ENCODE measurements around the gene GP1BA.
A peak's percentile ranks its signal among the peaks of the same experiment; 100 is the strongest.

GP1BA gene

DNA sequence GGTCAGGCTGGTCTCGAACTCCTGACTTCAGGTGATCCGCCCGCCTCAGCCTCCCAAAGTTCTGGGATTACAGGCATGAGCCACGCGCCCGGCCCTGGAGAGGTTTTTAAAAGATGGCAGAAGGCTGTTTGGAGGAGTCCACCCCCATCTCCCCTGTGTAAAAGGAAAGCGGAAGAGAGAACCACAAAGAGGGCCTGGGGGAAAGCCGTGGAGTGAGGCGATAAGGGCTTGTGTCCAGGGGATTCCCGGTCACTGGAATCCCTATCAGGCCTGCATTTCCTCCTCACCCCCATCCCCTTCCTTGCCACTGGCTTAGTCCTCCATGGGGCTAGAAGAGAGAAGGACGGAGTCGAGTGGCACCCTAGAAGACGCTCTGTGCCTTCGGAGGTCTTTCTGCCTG is at the start of gene GP1BA:
TSS of gene GP1BA (plus strand) at position 315 of the 400 bp plus-strand sequence. CDS start 328 bp downstream, outside the sequence.
- no peak for DNase-seq (ENCODE audit: low spot score)

DNA sequence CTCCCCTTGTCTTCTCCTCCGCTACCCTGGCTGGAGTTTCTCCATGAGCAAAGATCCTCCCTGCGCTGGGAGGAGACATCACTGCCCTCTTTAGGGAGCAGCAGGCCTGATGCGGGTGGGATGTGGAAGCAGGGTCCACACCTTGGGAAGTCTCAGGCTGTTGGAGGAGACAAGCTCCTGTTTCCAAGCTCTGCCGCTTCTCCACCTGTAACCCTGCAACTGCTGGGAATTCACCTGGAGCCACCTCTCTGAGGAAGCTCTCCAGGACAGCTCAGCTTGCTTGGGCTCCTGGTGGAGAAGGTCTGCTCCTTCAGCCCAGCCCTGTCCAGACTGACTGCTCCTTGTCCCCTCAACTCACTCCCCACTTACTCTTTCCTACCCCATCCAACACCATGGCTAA is 47.6 kb upstream of the GP1BA start:
- no peak for DNase-seq (ENCODE audit: low spot score)

DNA sequence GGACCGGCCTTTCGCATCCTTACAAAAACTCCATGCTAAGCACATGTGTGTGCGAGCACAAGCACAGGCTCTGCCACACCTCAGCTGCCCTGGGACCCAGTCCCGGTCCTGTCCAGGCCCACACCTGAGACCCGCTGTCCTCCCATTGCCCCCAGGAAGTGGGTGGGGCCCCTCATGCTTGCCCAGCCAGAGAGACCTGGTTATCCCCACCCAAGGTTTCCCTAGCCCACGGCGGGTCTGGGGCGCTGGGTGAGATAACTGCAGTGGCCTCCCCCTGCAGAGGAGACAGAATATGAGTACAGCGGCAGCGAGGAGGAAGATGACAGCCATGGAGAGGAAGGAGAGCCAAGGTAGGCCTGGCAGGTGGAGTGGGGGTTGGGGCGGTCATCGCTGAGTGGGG is 45.2 kb upstream of the GP1BA start:
- no peak for DNase-seq (ENCODE audit: low spot score)

DNA sequence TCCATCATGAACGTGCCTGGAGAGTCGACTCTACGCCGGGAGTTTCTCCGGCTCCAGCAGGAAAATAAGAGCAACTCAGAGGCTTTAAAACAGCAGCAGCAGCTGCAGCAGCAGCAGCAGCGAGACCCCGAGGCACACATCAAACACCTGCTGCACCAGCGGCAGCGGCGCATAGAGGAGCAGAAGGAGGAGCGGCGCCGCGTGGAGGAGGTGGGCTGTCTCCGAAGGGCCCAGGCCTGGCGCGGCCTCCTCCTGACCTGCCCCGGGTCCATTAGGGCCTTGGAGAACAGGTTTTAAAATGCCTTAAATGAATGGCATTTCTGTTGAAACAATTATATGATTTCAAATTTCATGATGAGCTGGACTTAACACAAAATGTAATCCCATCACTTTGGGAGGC is 44.5 kb upstream of the GP1BA start:
- DNase-seq (ENCODE audit: low spot score): no peak

DNA sequence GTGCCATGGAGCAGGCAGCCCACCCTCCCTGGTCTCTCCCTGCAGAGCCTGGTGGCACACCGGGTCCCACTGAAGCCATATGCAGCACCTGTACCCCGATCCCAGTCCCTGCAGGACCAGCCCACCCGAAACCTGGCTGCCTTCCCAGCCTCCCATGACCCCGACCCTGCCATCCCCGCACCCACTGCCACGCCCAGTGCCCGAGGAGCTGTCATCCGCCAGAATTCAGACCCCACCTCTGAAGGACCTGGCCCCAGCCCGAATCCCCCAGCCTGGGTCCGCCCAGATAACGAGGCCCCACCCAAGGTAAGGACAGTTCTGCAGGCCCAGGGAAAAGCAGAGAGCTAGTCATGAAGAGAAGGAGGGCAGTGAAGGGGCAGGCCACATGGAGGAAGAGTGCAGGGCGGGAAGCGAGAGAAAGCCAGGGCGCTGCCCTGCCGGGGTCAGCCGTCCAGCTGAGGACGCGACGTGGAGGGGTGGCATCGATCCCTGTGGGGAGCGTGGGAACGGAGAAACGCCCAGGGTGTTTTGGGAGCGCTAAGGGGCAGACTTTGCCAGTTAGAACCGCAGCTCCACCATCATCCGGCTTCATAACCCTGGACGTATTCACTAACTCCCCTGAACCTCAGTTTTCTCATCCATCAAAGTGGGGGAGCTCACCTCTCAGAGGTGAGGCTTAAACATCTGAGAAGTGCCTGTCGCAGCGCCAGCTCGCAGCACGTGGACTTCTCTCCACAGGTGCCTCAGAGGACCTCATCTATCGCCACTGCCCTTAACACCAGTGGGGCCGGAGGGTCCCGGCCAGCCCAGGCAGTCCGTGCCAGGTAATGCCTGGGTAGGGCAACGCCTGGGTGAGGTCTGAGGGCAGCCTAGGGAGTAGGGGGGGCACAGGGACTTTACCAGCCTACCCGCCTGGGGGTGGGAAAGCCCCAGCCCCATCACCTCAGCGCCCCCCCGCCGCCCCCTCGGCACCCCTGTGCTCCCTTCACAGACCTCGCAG is 40.4 kb upstream of the GP1BA start:
- DNase-seq (ENCODE audit: low spot score): peak; percentile 5

DNA sequence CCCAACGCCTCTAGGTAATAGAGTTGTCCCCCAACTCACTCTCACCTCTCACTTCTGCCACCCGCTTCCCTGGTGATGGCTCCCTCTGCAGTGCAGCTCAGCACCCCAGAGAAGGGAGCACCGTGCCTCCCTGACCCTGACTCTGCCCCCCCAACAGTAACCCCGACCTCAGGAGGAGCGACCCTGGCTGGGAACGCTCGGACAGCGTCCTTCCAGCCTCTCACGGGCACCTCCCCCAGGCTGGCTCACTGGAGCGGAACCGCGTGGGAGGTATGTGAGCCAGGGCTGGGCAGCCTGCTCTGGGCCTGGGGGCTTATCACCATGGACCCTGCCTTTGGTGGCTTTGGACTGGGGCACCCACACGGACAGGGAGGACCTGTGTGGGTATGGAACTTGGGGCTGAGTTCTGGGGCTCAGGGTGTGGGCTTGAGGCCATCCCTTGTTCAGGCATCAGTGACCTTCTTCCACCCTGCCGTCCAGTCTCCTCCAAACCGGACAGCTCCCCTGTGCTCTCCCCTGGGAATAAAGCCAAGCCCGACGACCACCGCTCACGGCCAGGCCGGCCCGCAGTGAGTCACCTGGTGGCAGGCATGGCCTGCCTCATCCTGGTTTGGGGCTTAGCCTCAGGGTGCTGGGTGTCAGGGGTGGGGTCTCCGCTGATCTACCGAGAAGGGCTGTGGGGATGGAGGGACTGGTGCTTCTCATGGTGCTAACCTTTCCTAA is 39.4 kb upstream of the GP1BA start:
- peak; percentile 9 for DNase-seq (ENCODE audit: low spot score)

DNA sequence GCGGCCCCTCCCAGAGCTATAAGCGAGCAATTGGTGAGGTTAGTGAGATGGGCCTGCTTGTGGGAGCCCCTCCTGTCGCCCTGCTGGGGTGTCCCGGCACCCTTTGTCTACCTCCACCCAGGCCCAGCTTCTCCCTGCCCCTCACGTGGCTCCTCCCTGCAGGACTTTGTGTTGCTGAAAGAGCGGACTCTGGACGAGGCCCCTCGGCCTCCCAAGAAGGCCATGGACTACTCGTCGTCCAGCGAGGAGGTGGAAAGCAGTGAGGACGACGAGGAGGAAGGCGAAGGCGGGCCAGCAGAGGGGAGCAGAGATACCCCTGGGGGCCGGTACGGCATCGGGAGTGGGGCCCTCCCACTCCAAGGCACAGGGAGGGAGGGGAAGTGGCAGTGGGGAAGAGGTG is 38.8 kb upstream of the GP1BA start:
- peak; percentile 6 for DNase-seq (ENCODE audit: low spot score)

DNA sequence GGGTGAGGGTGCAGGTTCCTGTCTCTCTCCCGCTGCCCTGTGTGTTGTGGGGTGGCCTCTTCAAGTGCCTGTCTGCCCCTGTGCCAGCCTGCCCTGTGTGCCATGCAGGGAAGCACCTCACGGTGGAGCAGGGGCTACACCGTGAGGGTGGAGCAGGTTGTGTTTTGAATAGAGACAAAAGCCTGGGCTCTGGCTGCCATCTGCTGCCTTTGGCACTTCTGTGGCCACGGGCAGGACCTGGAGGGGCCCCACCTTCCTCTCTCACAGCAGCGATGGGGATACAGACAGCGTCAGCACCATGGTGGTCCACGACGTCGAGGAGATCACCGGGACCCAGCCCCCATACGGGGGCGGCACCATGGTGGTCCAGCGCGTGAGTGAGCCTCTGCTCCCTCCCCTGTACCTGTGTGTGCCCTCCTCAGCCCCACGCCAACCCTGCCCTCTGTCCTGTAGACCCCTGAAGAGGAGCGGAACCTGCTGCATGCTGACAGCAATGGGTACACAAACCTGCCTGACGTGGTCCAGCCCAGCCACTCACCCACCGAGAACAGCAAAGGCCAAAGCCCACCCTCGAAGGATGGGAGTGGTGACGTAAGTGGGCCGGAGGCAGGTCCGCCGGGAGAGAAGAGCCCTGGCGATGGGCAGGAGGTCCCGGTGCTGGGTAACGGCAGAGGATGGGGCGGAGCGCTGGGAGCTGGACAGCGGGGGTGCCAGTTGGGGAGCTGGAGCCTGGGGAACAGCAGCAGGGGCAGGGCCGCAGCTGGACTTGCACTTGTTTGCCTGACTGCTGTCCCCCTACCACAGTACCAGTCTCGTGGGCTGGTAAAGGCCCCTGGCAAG is 38.1 kb upstream of the GP1BA start:
- DNase-seq (ENCODE audit: low spot score): peak; percentile 3

DNA sequence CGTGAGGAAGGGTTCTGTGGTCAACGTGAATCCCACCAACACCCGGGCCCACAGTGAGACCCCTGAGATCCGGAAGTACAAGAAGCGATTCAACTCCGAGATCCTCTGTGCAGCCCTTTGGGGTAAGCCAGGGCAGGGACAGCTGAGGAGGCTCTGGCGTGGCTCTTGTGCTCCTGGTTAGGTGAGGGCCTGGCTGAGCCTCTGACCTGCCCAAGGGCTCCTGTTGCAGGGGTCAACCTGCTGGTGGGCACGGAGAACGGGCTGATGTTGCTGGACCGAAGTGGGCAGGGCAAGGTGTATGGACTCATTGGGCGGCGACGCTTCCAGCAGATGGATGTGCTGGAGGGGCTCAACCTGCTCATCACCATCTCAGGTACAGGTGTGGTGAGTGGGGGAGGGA is 37.0 kb upstream of the GP1BA start:
- no peak for DNase-seq (ENCODE audit: low spot score)

DNA sequence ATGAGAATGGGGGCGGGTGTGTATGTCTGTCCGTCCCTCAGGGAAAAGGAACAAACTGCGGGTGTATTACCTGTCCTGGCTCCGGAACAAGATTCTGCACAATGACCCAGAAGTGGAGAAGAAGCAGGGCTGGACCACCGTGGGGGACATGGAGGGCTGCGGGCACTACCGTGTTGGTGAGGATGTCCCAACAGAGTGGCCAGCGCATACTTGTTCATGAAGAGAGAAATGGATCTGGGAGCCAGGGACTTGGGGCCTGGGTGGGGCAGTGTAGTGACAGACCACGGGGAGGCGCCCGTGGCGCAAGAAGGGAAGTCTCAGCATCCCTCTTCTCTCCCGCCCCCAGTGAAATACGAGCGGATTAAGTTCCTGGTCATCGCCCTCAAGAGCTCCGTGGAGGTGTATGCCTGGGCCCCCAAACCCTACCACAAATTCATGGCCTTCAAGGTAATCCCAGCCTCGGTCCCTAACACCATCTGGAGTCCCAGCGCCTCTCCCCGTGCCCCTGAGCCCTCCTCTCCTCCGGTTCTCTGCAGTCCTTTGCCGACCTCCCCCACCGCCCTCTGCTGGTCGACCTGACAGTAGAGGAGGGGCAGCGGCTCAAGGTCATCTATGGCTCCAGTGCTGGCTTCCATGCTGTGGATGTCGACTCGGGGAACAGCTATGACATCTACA is 36.3 kb upstream of the GP1BA start:
- DNase-seq (ENCODE audit: low spot score): peak; percentile 75

DNA sequence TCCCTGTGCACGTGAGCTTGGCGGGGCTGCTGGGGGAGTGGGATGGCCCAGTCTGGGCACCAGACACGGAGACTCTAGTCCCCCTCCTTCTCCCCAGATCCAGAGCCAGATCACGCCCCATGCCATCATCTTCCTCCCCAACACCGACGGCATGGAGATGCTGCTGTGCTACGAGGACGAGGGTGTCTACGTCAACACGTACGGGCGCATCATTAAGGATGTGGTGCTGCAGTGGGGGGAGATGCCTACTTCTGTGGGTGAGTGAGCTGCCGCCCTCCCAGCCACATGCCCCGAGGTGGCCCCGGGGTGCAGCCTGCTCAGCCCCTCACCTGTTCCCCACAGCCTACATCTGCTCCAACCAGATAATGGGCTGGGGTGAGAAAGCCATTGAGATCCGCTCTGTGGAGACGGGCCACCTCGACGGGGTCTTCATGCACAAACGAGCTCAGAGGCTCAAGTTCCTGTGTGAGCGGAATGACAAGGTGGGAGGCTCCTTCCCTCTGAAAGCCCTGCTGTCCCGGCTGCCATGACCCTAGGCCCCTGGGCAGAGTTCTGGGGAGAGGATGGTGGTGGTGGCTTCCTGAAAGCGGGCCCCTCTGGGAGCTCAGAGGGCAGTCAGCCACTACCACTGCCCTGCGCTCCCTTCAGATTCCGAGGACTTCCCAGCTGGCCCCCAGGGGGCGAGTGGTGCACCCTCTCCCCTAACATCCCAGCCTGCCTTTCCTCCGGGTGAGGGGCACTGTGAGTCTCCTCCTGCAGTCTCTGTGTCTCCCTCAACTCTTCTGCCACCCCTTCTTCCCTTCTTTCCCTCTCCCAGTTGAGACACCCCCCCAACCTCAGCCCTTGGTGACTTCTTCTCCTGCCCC is 35.5 kb upstream of the GP1BA start:
- no peak for DNase-seq (ENCODE audit: low spot score)

DNA sequence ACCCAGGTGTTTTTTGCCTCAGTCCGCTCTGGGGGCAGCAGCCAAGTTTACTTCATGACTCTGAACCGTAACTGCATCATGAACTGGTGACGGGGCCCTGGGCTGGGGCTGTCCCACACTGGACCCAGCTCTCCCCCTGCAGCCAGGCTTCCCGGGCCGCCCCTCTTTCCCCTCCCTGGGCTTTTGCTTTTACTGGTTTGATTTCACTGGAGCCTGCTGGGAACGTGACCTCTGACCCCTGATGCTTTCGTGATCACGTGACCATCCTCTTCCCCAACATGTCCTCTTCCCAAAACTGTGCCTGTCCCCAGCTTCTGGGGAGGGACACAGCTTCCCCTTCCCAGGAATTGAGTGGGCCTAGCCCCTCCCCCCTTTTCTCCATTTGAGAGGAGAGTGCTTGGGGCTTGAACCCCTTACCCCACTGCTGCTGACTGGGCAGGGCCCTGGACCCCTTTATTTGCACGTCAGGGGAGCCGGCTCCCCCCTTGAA is 34.8 kb upstream of the GP1BA start:
- no peak for DNase-seq (ENCODE audit: low spot score)

DNA sequence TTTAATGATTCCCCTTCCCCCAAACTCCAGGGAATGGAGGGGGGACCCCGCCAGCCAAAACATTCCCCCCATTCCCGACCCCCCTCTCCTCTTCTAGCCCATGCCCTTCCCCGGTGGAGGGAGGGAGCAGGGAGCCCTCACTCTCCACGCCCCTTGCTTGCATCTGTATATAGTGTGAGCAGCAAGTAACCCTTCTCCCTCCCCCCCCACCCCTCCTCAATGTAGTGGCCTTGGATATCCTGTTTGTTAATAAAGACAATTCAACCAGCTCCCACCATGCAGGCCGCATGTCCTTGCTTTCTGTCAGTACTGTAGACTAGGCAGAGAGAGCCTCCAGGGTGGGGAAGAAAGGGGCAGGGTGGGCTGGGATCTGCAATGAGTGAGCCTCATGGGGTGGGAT is 34.3 kb upstream of the GP1BA start:
- no peak for DNase-seq (ENCODE audit: low spot score)

DNA sequence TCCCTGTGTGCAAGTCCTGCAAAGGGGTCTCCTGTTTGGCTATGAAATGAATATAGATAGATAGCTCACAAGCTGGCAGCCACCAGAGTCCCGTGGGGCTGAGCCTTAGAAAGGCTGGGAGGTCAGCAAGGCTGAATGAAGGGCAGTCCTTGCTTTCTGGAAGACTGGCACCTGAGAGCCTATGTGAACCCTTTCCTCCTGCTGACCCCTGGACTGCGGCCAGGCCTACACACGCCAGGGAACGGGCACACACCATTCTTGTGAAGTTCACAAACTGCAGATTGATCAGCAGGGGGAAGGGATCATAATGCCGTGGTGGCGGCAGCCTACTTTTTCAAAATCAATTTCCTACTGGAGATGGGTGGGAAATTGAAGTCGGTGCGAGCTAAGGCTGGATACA is 33.7 kb upstream of the GP1BA start:
- DNase-seq (ENCODE audit: low spot score): no peak

DNA sequence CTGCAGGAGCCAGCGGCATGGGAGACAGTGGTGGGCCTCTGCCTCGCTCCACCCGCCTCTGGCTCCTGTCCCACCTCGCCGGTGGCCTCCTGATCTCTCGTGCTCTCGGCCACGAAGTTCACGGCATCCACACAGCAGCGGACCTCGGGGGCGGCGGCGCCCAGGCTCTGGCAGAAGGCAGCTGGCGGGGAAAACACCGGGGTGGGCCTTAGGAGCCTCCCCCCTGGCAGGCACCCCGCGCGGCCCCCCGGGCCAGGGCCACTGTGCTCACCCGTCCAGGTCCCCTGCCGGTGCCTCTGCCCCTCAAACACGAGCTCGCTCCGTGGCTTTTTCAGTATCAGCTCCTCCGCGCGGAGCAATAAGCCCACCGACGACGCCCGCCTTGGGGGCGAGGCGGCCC is 33.1 kb upstream of the GP1BA start:
- DNase-seq (ENCODE audit: low spot score): no peak

DNA sequence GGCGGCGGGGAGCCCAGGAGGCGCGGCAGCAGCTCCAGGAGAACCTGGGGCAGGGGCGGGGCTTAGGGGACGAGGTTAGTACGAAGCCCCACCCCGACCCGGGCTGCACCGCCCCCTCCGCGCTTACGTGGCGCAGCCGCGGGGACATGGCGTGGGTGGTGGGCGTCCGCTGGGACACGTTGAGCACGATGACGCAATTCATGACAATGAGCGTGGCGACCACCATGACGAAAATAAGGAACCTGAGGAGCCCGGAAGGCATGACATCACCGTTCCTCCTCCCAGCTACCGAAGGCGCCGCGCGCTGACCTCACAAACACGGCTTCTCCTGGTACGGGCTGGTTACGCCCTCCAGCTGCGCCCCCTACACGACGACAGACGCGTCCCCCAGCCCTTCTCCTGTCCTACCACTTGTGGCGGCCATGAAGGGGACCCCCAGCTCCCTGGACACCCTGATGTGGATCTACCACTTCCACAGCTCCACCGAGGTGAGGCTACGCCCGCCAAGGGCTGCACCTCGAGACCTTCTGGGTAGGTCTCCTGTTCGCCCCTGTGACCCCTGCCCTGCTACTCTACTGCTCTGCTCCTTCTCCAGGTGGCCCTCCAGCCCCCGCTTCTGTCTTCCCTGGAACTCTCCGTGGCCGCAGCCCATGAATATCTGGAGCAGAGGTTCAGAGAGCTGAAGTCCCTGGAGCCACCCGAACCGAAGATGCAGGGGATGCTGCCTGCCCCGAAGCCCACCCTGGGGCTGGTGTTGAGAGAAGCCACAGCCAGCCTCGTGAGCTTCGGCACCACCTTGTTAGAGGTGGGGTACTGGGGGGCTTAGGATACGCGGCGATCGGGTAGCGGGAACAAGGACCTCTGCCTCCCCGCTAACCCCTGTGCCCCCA is 32.5 kb upstream of the GP1BA start, which contains the start of gene C17orf107:
TSS of gene C17orf107 (plus strand) at position 196 of the 890 bp plus-strand sequence. CDS start at position 423, 227 bp downstream.
- DNase-seq (ENCODE audit: low spot score): peak; percentile 90

DNA sequence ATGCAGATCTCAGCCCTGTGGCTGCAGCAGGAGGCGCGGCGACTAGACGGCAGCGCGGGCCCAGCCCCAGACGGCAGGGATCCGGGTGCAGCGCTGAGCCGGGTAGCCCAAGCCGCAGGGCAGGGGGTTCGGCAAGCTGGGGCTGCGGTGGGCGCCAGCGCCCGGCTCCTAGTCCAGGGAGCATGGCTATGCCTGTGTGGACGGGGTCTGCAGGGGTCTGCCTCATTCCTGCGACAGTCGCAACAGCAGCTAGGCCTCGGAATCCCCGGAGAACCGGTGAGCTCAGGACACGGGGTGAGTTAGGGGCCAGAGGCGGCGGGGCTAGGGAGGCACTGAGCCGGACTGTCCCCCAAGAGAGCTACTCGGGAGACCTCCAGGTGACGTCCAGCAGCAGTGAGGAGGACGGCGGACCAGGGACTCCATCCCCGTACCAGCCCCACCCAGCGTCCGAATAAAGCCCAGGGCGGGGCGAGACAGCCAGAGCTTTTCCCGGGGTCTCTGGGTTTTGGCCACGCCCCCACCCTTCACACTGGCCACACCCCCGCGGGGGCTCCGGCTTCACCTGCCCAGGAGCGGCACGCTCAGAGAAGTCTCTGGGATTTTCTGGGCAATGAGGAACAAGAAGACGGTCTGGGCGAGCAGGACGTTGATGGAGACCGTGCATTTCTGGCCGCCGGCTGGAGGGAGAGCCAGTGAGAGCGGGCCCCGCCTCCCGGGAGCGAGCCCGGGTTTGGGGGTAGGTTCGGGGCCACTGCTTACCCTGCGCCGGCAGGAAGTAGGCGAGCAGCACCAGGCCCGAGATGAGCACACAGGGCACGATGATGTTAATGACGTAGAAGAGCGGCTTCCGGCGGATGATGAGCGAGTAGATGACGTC is 31.6 kb upstream of the GP1BA start:
- peak; percentile 48 for DNase-seq (ENCODE audit: low spot score)

DNA sequence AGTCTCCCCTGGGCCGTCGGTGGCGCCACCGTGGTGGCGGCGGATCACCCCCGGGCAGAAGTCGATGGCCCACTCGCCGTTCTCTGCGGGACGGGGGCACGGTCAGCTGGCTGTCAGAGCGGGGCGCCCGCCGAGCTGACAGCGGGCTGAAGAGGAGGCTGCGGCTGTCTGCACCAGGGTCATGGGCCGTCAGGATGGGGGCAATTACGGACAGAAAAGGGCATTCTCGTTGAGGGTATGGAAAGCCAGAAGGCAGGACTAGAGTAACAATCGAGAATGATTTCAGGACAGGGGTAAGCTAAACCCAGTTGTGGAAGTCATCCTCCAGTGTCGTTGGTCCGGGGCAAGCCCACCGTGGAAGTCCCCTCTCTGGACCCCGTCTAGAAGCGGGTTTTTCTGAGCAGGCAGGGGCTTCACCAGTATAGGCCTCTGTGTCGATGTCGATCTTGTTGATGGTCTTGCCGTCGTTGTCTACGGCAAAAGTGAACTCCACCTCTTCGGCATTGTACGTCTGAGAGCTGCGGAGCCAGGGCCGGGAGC is 30.9 kb upstream of the GP1BA start:
- DNase-seq (ENCODE audit: low spot score): no peak
